ENCODE results near the gene THOC1.
"Not testable (repeated sequence)": the region's sequence is repeated elsewhere in the genome, so short reads cannot be mapped to it uniquely, and the experiment has no call there.

The THOC1 gene

GRCh38 chr18:267688-268552 is at the start of gene THOC1:
Gene THOC1 (minus strand): TSS chr18:268047. CDS start chr18:268019, 28 bp downstream.
- DNase-seq, result peak; percentile 94

GRCh38 chr18:317618-318017 is 49.8 kb upstream of the THOC1 start:
- no peak for DNase-seq

GRCh38 chr18:316393-316792 is 48.5 kb upstream of the THOC1 start:
- DNase-seq, result no peak

- DNase-seq, result no peak
These were observed 46.1 kb upstream of the THOC1 start for GRCh38 chr18:313931-314330.

GRCh38 chr18:312415-312814 is 44.6 kb upstream of the THOC1 start:
- no peak for DNase-seq

GRCh38 chr18:310042-310441 is 42.2 kb upstream of the THOC1 start:
- DNase-seq, result no peak

- not testable (repeated sequence) for DNase-seq
These were observed 40.2 kb upstream of the THOC1 start for GRCh38 chr18:308086-308485.

GRCh38 chr18:306608-307255 is 38.9 kb upstream of the THOC1 start:
- DNase-seq, result no peak

GRCh38 chr18:305003-305501 is 37.2 kb upstream of the THOC1 start:
- DNase-seq, result no peak

- no peak for DNase-seq
These were observed 35.8 kb upstream of the THOC1 start for GRCh38 chr18:303607-304006.

GRCh38 chr18:303011-303410 is 35.2 kb upstream of the THOC1 start:
- no peak for DNase-seq

- DNase-seq, result no peak
These were observed 34.2 kb upstream of the THOC1 start for GRCh38 chr18:302097-302496.

GRCh38 chr18:297936-298335 is 30.1 kb upstream of the THOC1 start:
- no peak for DNase-seq

GRCh38 chr18:295756-296490 is 28.1 kb upstream of the THOC1 start:
- no peak for DNase-seq

GRCh38 chr18:294566-294965 is 26.7 kb upstream of the THOC1 start:
- no peak for DNase-seq

GRCh38 chr18:293536-293935 is 25.7 kb upstream of the THOC1 start:
- DNase-seq, result no peak

GRCh38 chr18:292271-292670 is 24.4 kb upstream of the THOC1 start:
- DNase-seq, result no peak

GRCh38 chr18:289970-290369 is 22.1 kb upstream of the THOC1 start:
- DNase-seq, result not testable (repeated sequence)

GRCh38 chr18:289026-289425 is 21.2 kb upstream of the THOC1 start:
- DNase-seq, result no peak

GRCh38 chr18:286515-287310 is 18.9 kb upstream of the THOC1 start:
- DNase-seq, result no peak

- no peak for DNase-seq
These were observed 18.0 kb upstream of the THOC1 start for GRCh38 chr18:285817-286216.

GRCh38 chr18:275486-275885 is 7.6 kb upstream of the THOC1 start:
- no peak for DNase-seq

GRCh38 chr18:274313-274712 is 6.5 kb upstream of the THOC1 start:
- no peak for DNase-seq
